Measurements from ENCODE around the gene PALB2. TPM values are rescaled to one million over a fixed set of nuclear protein-coding genes. Genes with fewer than 3 reads are reported as not detected.

PALB2 gene
- total and polyA plus RNA-seq, 9 of the 15 experiments (the other 6 are each of a cell fraction or from before 2014, with no cell fraction given): 7.0 to 25.8 (median 15.2) TPM

DNA sequence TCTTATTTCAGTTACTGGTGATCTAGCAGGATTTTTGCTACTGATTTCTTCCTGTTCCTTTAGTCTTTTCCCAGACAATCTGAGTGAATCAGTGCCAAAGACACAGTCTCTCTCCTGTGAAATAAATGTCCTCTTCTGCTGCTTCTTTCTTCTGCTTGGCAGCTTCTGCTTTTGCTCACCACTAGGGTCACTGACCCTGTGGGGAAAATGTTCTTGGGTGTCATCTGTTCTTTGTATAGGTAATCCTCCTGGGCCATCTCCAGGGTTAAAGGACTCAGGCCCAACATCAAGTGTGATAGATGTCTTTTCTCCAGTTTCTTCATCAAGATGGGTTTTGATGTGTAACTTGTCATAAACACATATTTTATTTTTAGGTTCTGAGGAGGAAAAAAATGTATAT lies 5.2 kb downstream of the PALB2 start:
- H3K27ac ChIP-seq (ENCODE audit: extremely low read depth, low read depth, low read length): no peak overlapping the region
- H3K36me3 ChIP-seq (ENCODE audit: control insufficient read depth, insufficient read depth, low read length): peaks cover 49% of the 10 kb centered on the region
- ATAC-seq (no peak), DNase-seq (ENCODE audit: extremely low read depth in 1 of 4, low spot score in 3 of 4) (peak in 1 of 4 experiments; percentile 15), FAIRE-seq (no peak)
- H3K27me3 ChIP-seq (ENCODE audit: control insufficient read depth in 2 of 2, insufficient read depth in 2 of 2, low read length in 2 of 2): no peaks in the 10 kb centered on the region
- H3K4me3 ChIP-seq: no peak overlapping the region
- TF ChIP-seq TCF7L2 (IDR thresholded peaks at IDR 0.05; ENCODE audit: low read depth, low read length) (no peak), ZNF263 (CRISPR knock-in tag; IDR thresholded peaks at IDR 0.05; ENCODE audit: borderline replicate concordance) (no peak), ELF1 (tag; IDR thresholded peaks at IDR 0.05) (no peak), U2AF1 (optimal IDR thresholded peaks at IDR 0.05; ENCODE audit: low read depth, low read length) (no peak), CBX2 (IDR thresholded peaks at IDR 0.05; ENCODE audit: insufficient read depth, low read length, poor library complexity, severe bottlenecking) (no peak)
- TF ChIP-seq, protein P1, sequence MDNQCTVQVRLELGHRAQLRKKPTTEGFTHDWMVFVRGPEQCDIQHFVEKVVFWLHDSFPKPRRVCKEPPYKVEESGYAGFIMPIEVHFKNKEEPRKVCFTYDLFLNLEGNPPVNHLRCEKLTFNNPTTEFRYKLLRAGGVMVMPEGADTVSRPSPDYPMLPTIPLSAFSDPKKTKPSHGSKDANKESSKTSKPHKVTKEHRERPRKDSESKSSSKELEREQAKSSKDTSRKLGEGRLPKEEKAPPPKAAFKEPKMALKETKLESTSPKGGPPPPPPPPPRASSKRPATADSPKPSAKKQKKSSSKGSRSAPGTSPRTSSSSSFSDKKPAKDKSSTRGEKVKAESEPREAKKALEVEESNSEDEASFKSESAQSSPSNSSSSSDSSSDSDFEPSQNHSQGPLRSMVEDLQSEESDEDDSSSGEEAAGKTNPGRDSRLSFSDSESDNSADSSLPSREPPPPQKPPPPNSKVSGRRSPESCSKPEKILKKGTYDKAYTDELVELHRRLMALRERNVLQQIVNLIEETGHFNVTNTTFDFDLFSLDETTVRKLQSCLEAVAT (IDR thresholded peaks at IDR 0.05): no peak
- H3K9me1 ChIP-seq (ENCODE audit: control insufficient read depth, insufficient read depth, low read length): no peaks in the 10 kb centered on the region
- no peak overlapping the region for H3K4me2 ChIP-seq (ENCODE audit: insufficient read depth, low read length)
- no TSS peak for BruUV-seq (replicated peaks)
- H3K4me1 ChIP-seq (replicated peaks in 1 of 2; ENCODE audit: control insufficient read depth in 2 of 2, insufficient read depth in 2 of 2, low read length in 2 of 2): peaks cover 3 to 13% of the 10 kb centered on the region in 2 experiments; a peak in 3 of 5 replicates
- no peak overlapping the region for H3K9ac ChIP-seq (ENCODE audit: insufficient read depth in 1 of 2, low read depth in 2 of 2, low read length in 2 of 2)
- H2AFZ ChIP-seq (ENCODE audit: low read depth, low read length): no peak overlapping the region
- ChIA-PET POLR2A (no interaction called here), CTCF (ENCODE audit: low intra/inter-chr PET ratio) (no interaction called here)
- H3K79me2 ChIP-seq (ENCODE audit: control insufficient read depth, insufficient read depth, low read length): peaks cover 23% of the 10 kb centered on the region
- intact Hi-C loops (cut with micrococcal nuclease): no loop called here
- in situ Hi-C loops (cut with MboI): no loop called here
- no peaks in the 10 kb centered on the region for H3K9me3 ChIP-seq (replicated peaks; ENCODE audit: control insufficient read depth, insufficient read depth, low read depth, low read length)
- no peaks in the 10 kb centered on the region for H4K20me1 ChIP-seq (replicated peaks; ENCODE audit: control insufficient read depth, insufficient read depth, low read length)

Measured in K562 (cell line).